Body of pancreas (tissue), 4 donors: ENCODE measurements around the gene HAGHL.

ENCODE experiments used
- POLR2A ChIP-seq, 3 donors: fragments of 450-650 bp; IDR thresholded peaks; one replicate each; pipeline ENCODE4 v1.6.1; 2016; ENCODE audit warnings: antibody characterized with exemption in 3 of 3, mild to moderate bottlenecking in 2 of 3
- TF ChIP-seq, protein P1 (sequence below), 7 experiments: fragments of 450-650 bp in 4 of 7; fragments of 200-600 bp in 3 of 7; sonication (generic) in 3 of 7; IDR thresholded peaks; one replicate each; pipeline ENCODE4 v1.5.1; 2016 to 2019; ENCODE audit warnings: antibody characterized with exemption in 7 of 7

DNA sequence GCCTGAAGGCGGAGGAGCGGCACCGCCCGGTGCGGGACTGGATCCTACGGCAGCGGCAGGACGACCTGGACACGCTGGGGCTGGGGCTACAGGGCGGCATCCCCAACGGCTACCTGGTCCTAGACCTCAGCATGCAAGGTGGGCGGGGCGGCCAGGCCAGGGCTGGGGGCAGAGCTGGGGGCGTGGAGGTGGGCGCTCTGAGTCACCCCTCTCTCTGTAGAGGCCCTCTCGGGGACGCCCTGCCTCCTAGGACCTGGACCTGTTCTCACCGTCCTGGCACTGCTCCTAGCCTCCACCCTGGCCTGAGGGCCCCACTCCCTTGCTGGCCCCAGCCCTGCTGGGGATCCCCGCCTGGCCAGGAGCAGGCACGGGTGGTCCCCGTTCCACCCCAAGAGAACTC is 41.5 kb downstream of the HAGHL start:
- TF ChIP-seq, protein P1, sequence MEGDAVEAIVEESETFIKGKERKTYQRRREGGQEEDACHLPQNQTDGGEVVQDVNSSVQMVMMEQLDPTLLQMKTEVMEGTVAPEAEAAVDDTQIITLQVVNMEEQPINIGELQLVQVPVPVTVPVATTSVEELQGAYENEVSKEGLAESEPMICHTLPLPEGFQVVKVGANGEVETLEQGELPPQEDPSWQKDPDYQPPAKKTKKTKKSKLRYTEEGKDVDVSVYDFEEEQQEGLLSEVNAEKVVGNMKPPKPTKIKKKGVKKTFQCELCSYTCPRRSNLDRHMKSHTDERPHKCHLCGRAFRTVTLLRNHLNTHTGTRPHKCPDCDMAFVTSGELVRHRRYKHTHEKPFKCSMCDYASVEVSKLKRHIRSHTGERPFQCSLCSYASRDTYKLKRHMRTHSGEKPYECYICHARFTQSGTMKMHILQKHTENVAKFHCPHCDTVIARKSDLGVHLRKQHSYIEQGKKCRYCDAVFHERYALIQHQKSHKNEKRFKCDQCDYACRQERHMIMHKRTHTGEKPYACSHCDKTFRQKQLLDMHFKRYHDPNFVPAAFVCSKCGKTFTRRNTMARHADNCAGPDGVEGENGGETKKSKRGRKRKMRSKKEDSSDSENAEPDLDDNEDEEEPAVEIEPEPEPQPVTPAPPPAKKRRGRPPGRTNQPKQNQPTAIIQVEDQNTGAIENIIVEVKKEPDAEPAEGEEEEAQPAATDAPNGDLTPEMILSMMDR (IDR thresholded peaks at IDR 0.05) = no peak
- no peak for TF ChIP-seq POLR2A (IDR thresholded peaks at IDR 0.05)
